Activated CD4-positive, alpha-beta T cell treated with anti-CD3 and anti-CD28 coated beads for 36 hours (primary cell): Measurements from ENCODE around the gene TLE2. TPM values are rescaled to one million over a fixed set of nuclear protein-coding genes. Genes with fewer than 3 reads are reported as not detected.
"Not testable (repeated sequence)": the region's sequence is repeated elsewhere in the genome, so short reads cannot be mapped to it uniquely, and the experiment has no call there.

Experiments
- ATAC-seq: fragments of 200-7000 bp; cut with Tn5 transposase; one replicate; pipeline ENCODE4 v1.10.0; 2021; ENCODE audit warnings: mild to moderate bottlenecking, moderate library complexity
- CTCF ChIA-PET: fragments of 350-600 bp; sonication (Branson Sonifier 250); formaldehyde crosslinking; loops from one replicate; lab custom pipeline; 2021; ENCODE audit warnings: antibody characterized with exemption; lab: Charles Lee
- POLR2A ChIA-PET: fragments of 350-600 bp; sonication (Branson Sonifier 250); formaldehyde crosslinking; loops from one replicate; lab custom pipeline; 2021; ENCODE audit warnings: antibody characterized with exemption, inconsistent platforms; lab: Charles Lee
- DNase-seq: peaks from one replicate; pipeline ENCODE4 v3.0.0-alpha.2; 2020
- H3K27ac Mint-ChIP-seq: one replicate; pipeline ENCODE4 v1.8.0; 2021; ENCODE audit warnings: mixed read lengths
- H3K27me3 Mint-ChIP-seq: one replicate; pipeline ENCODE4 v1.8.0; 2021; ENCODE audit warnings: mixed read lengths
- H3K36me3 Mint-ChIP-seq: one replicate; pipeline ENCODE4 v1.8.0; 2021; ENCODE audit warnings: low read depth, mixed read lengths
- H3K4me1 Mint-ChIP-seq: one replicate; pipeline ENCODE4 v1.8.0; 2021; ENCODE audit warnings: mixed read lengths
- H3K4me3 Mint-ChIP-seq: one replicate; pipeline ENCODE4 v1.8.0; 2021; ENCODE audit warnings: mild to moderate bottlenecking, moderate library complexity, mixed read lengths
- H3K9me3 Mint-ChIP-seq: one replicate; pipeline ENCODE4 v1.8.0; 2021; ENCODE audit warnings: low read depth, mixed read lengths
- intact Hi-C, 2 experiments: fragments of 100-400 bp; cut with DNase I in 1 of 2; cut with micrococcal nuclease in 1 of 2; formaldehyde crosslinking; loops; one replicate each; pipeline versions ENCODE4 v1.14.2 to v1.15.1; 2022 to 2024; cut with DNase I, micrococcal nuclease
- total RNA-seq, 2 experiments: library from RNA; stranded (reverse); gene quantifications; one replicate each; pipeline ENCODE4 v1.2.3, GENCODE V29; 2021

Gene TLE2
- total RNA-seq, 2 experiments from 2014 or later, result 4.7 to 6.3 TPM

- POLR2A ChIA-PET, result no interaction called here
- ATAC-seq (no peak), DNase-seq (no peak)
- intact Hi-C loops, result loop anchor here in 1 of 2 experiments (2.0 kb wide), 1 partner anchor 15 kb away; no protein-coding TSS in a partner anchor
- H3K27ac Mint-ChIP-seq, result no peak overlapping the region
- H3K36me3 Mint-ChIP-seq, result no peaks in the 10 kb centered on the region
- H3K27me3 Mint-ChIP-seq, result no peaks in the 10 kb centered on the region
- H3K9me3 Mint-ChIP-seq, result no peaks in the 10 kb centered on the region
- H3K4me3 Mint-ChIP-seq, result no peak overlapping the region
- H3K4me1 Mint-ChIP-seq, result peaks cover 12% of the 10 kb centered on the region
- CTCF ChIA-PET, result interaction anchor here (1.0 to 1.2 kb wide), 2 partner anchors 8 to 14 kb away, joined by 3 read pairs; no protein-coding TSS in a partner anchor
Observed at GRCh38 chr19:3045885-3046697, 17.0 kb upstream of the TLE2 start.

GRCh38 chr19:3045191-3045590, 16.1 kb upstream of the TLE2 start:
- H3K4me3 Mint-ChIP-seq, result no peak overlapping the region
- H3K9me3 Mint-ChIP-seq, result no peaks in the 10 kb centered on the region
- peaks cover 12% of the 10 kb centered on the region for H3K4me1 Mint-ChIP-seq
- ATAC-seq (no peak), DNase-seq (no peak)
- no peak overlapping the region for H3K27ac Mint-ChIP-seq
- H3K36me3 Mint-ChIP-seq, result no peaks in the 10 kb centered on the region
- CTCF ChIA-PET, result interaction anchor here (1.2 kb wide), 1 partner anchor 9 kb away, joined by 3 read pairs; no protein-coding TSS in a partner anchor
- POLR2A ChIA-PET, result no interaction called here
- no peaks in the 10 kb centered on the region for H3K27me3 Mint-ChIP-seq
- intact Hi-C loops, result no loop called here

DNA sequence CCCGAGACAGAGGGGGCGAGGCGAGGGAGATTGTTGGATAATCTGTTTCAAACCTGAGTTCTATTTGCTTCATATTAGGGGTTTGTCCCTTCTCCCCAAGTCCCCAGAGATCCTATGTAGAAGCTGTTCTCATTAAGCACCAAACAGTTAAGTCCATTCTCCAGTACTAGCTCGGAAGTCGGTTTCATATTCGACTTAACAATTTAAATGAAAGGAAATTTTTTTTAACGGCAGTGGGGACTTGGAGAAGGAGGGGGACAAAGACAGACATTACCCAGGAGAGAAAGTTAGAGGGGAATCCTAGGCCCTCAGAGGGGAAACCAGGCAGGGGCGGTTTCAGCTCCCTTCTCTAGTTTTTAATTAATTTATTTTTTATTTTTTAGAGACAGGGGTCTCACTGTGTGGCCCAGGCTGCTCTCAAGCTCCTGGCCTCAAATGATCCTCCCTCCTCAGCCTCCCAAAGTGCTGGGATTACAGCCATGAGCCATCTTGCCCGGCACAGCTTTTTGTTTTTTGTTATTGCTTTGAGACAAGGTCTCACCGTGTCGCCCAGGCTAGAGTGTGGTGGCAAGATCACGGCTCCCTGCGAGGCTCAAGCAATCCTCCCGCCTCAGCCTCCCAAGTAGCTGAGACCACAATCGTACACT, 13.7 kb upstream of the TLE2 start:
- no peaks in the 10 kb centered on the region for H3K36me3 Mint-ChIP-seq
- DNase-seq (no peak), ATAC-seq (no peak)
- ChIA-PET POLR2A (interaction anchor here (0.5 kb wide), 1 partner anchor 64 kb away, joined by 3 read pairs; no protein-coding TSS in a partner anchor), CTCF (interaction anchor here (1.0 to 1.5 kb wide), 2 partner anchors 61 to 80 kb away, joined by 4 to 8 read pairs; no protein-coding TSS in a partner anchor)
- no peak overlapping the region for H3K4me3 Mint-ChIP-seq
- no peaks in the 10 kb centered on the region for H3K9me3 Mint-ChIP-seq
- H3K4me1 Mint-ChIP-seq, result peaks cover 11% of the 10 kb centered on the region
- H3K27ac Mint-ChIP-seq, result no peak overlapping the region
- H3K27me3 Mint-ChIP-seq, result no peaks in the 10 kb centered on the region
- intact Hi-C loops, result no loop called here

GRCh38 chr19:3041761-3042620, 12.9 kb upstream of the TLE2 start:
- Mint-ChIP-seq H3K4me1 (peaks cover 8% of the 10 kb centered on the region), H3K27me3 (no peaks in the 10 kb centered on the region), H3K4me3 (no peak overlapping the region), H3K36me3 (no peaks in the 10 kb centered on the region), H3K9me3 (no peaks in the 10 kb centered on the region), H3K27ac (no peak overlapping the region)
- ChIA-PET POLR2A (no interaction called here), CTCF (interaction anchor here (1.0 to 1.5 kb wide), 2 partner anchors 62 to 79 kb away, joined by 4 to 8 read pairs; no protein-coding TSS in a partner anchor)
- no peak for ATAC-seq
- no peak for DNase-seq
- intact Hi-C loops, result no loop called here

GRCh38 chr19:3041327-3041726, 12.2 kb upstream of the TLE2 start:
- Mint-ChIP-seq H3K4me1 (peaks cover 12% of the 10 kb centered on the region), H3K27ac (no peak overlapping the region), H3K36me3 (no peaks in the 10 kb centered on the region), H3K27me3 (no peaks in the 10 kb centered on the region), H3K4me3 (no peak overlapping the region), H3K9me3 (no peaks in the 10 kb centered on the region)
- no peak for DNase-seq
- POLR2A ChIA-PET, result no interaction called here
- CTCF ChIA-PET, result no interaction called here
- no peak for ATAC-seq
- intact Hi-C loops, result no loop called here

DNA sequence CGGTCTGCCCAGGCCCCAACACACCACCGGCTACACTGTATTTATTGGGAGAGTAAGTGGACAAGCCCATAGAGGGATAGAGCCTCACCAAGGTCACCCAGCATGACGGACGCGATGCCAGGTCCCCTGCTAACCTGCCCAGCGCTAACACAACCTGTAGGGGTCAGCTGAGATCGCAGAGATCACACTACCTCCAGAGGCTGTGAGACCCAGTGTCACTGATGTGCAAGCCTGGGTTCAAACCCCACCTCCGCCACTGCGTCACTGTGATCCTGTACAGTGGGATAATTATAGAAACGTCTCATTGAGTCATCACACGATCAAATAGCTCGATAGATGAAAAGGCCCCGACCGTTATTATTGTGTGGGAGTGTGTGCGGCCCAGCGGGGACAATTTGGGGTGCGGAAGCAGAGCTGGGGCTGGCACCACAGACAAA, 10.6 kb upstream of the TLE2 start:
- DNase-seq (no peak), ATAC-seq (no peak)
- no peak overlapping the region for H3K4me3 Mint-ChIP-seq
- H3K27me3 Mint-ChIP-seq, result no peaks in the 10 kb centered on the region
- H3K4me1 Mint-ChIP-seq, result peaks cover 20% of the 10 kb centered on the region
- no peak overlapping the region for H3K27ac Mint-ChIP-seq
- no peaks in the 10 kb centered on the region for H3K36me3 Mint-ChIP-seq
- POLR2A ChIA-PET, result no interaction called here
- intact Hi-C loops, result loop anchor here in 1 of 2 experiments (5.0 kb wide), 2 partner anchors 533 to 1028 kb away; partner anchors contain the start of genes HMG20B and ZBTB7A
- H3K9me3 Mint-ChIP-seq, result no peaks in the 10 kb centered on the region
- CTCF ChIA-PET, result interaction anchor here (1.0 to 1.3 kb wide), 2 partner anchors 77 to 89 kb away, joined by 3 read pairs; no protein-coding TSS in a partner anchor

DNA sequence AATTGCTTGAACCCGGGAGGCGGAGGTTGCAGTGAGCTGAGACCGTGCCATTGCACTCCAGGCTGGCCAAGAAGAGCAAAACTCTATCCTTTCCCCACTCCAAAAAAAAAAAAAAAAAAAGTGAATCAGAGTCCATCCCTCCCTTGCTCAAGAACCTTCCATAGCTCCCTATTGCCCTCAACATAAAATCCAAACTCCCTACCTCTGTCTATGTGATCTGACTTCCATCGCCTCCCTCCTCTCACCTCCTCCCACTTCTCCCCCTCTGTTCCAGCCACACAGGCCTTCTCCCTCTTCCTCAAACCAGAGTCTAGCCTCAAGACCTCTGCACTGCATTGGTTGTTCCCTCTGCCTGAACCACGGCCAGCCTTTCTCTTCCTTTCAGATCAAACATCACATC, 10.0 kb upstream of the TLE2 start:
- H3K36me3 Mint-ChIP-seq, result no peaks in the 10 kb centered on the region
- H3K27ac Mint-ChIP-seq, result no peak overlapping the region
- CTCF ChIA-PET, result interaction anchor here (1.0 to 1.3 kb wide), 2 partner anchors 76 to 89 kb away, joined by 3 read pairs; no protein-coding TSS in a partner anchor
- POLR2A ChIA-PET, result no interaction called here
- ATAC-seq (no peak), DNase-seq (no peak)
- no peak overlapping the region for H3K4me3 Mint-ChIP-seq
- H3K4me1 Mint-ChIP-seq, result peaks cover 23% of the 10 kb centered on the region
- H3K27me3 Mint-ChIP-seq, result no peaks in the 10 kb centered on the region
- intact Hi-C loops, result loop anchor here in 1 of 2 experiments (5.0 kb wide), 2 partner anchors 533 to 1028 kb away; partner anchors contain the start of genes HMG20B and ZBTB7A
- H3K9me3 Mint-ChIP-seq, result no peaks in the 10 kb centered on the region

DNA sequence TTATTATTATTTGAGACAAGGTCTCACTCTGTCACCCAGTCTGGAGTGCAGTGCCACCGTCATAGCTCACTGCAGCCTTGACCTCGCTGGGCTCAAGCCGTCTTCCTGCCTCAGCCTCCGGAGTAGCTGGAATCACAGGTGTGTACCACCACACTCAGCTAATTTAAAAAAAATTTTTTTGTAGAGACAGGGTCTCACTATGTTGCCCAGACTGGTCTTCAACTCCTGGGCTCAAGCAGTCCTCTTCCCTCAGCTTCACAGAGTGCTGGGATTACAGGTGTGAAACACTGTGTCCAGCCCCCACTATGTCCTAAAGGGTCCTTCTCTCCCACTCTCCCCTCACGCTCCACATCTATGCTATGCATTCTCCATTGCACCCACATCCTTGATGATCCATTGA, 9.1 kb upstream of the TLE2 start:
- POLR2A ChIA-PET, result no interaction called here
- Mint-ChIP-seq H3K27ac (no peak overlapping the region), H3K36me3 (no peaks in the 10 kb centered on the region), H3K9me3 (no peaks in the 10 kb centered on the region), H3K27me3 (no peaks in the 10 kb centered on the region), H3K4me3 (peak overlapping the region; percentile 12), H3K4me1 (peaks cover 23% of the 10 kb centered on the region)
- no peak for ATAC-seq
- no peak for DNase-seq
- intact Hi-C loops, result loop anchor here in 1 of 2 experiments (5.0 kb wide), 2 partner anchors 534 to 1029 kb away; partner anchors contain the start of genes HMG20B and ZBTB7A
- CTCF ChIA-PET, result interaction anchor here (0.8 kb wide), 2 partner anchors 37 to 65 kb away, joined by 3 read pairs; no protein-coding TSS in a partner anchor

DNA sequence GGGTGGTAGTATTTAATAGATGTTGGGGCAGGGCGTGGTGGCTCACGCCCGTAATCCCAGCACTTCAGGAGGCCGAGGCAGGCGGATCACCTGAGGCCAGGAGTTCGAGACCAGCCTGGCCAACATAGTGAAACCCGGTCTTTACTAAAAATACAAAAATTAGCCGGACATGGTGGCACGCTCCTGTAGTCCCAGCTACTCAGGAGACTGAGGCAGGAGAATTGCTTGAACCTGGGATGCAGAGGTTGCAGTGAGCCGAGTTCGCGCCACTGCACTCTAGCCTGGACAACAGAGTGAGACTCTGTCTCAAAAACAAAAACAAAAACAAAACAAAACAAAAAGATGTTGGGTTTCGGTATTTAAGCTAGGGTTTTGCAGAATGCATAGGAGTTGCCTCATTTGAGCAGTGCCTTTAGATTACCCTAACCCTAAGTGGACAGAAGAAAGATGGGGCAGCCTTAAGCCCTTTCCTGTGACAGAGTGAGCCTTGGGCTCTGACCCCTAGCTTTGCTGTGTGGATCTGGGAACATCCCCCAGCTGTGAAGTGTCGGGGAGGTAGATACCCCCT, 8.0 kb upstream of the TLE2 start:
- Mint-ChIP-seq H3K4me1 (peaks cover 19% of the 10 kb centered on the region), H3K4me3 (peak overlapping the region; percentile 83), H3K27ac (peak overlapping the region; percentile 31)
- not testable (repeated sequence) for H3K9me3 Mint-ChIP-seq, ATAC-seq, H3K36me3 Mint-ChIP-seq, DNase-seq, H3K27me3 Mint-ChIP-seq
- intact Hi-C loops, result loop anchor here in 1 of 2 experiments (1.0 to 5.0 kb wide), 5 partner anchors 92 to 1030 kb away; partner anchors contain the start of genes HMG20B, SGTA and ZBTB7A
- CTCF ChIA-PET, result interaction anchor here (0.7 to 3.0 kb wide), 3 partner anchors 75 to 86 kb away, joined by 3 to 23 read pairs (median 4); no protein-coding TSS in a partner anchor
- POLR2A ChIA-PET, result interaction anchor here (0.6 to 1.7 kb wide), 2 partner anchors 13 to 30 kb away, joined by 6 to 7 read pairs; no protein-coding TSS in a partner anchor
